ENCODE results near the gene TMEM63C.
A peak's percentile ranks its signal among the peaks of the same experiment; 100 is the strongest.

TMEM63C gene

DNA sequence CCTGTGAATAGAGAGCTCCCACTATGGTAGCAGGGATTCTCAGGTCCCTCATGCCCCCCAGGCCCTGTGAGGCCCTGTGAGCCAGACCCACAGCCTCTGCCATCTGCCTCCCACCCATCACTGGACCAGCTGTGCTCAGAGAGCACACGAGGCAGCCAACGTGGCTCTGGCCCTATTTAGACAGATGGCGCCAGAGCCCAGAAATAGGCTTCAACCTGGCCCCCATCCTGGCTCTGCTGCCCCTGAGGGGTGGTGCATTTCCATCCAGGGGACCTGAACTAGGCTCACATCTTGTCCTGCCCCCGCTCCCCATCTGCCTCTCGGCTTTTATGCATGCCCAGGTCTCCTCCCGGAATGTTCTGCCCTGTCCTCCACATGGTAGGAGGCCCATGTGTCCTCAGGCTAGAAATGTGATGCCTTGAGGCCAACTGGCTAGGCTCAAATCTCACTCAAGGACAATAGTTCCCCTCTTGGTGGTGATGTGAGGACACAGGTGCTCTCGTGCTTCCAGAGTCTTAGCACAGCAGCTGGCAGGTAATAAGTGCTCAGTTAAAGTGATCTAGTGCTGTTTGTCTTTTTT, 18.9 kb downstream of the TMEM63C start:
- no peak for DNase-seq

DNA sequence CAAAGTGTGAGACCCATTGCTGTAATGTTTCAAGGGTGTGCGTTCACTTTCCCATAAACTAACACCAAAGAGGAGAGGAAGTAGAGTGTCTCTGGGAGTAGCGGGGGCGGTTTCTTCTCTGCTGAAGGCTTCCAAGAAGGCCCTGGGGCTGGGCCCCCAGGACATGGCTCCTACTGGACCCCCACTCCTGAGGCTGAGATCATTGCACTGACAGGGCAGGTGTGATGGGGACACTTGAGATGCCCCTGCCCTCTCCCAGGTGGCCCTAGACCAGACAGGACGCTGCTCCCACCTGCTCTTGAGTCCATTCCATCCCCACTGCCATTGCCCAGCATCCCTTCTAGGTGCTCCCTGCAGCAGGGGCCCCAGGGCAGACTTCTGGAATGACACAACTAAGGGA, 20.1 kb downstream of the TMEM63C start:
- DNase-seq: no peak

GRCh38 chr14:77203611-77204458, 22.2 kb downstream of the TMEM63C start:
- no peak for DNase-seq

GRCh38 chr14:77204459-77204771, 22.8 kb downstream of the TMEM63C start:
- DNase-seq: no peak

- no peak for DNase-seq
Measured at GRCh38 chr14:77204907-77205306, 23.3 kb downstream of the TMEM63C start.

DNA sequence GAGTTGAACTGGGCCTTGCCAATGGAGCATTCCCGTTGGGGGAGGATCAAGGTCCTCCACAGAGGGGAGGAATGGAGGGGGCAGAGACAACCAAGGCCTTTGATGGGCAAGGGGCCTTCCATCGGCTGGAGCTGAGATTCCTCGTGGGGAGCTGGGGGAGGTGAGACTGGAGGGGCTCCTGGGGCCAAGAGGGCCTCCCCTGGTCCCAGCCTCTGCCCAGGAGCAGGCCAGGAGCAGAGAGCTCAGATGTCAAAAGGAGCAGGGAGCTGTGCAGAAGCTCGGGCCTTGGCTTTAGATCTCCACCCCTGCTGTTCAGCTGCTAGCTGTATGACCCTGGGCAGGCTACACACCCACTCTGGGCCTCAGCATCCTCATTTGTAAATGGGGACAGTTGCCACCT, 24.0 kb downstream of the TMEM63C start:
- DNase-seq: no peak

- no peak for DNase-seq
Measured at GRCh38 chr14:77206261-77206824, 24.7 kb downstream of the TMEM63C start.

GRCh38 chr14:77206877-77207389, 25.3 kb downstream of the TMEM63C start:
- no peak for DNase-seq

DNA sequence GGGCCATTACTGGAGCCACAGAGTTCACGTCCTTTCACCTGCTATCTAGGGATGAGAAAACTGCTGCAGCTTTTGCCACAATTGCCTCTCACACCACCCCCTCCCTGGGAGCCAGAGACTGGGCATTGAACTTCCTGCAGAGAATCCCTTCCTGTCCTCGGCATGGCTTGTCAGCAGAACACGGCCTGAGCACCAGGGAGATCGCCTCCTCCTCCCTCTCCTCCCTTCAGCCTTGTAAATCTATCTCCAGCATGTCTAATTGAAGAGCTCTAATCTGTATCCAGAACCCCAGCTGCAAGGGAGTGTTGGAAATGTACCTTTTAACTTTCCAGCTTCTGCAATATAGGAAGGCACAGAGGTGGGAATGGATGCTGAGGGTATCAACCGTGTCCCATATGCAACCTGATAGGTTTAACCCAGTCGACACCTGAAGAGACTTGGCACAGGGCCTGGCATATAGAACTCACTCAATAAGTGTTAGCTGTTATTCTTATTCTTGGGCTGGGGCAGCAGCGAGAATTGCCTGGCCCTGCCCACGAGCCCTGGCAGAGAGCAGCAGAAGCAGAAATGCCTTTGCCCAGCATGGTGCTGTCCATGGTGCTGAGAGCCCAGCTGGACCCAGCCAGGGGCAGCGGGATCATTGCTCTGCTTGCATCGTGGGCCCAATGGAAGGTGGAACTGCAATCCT, 26.8 kb downstream of the TMEM63C start:
- DNase-seq: peak; percentile 47

- DNase-seq: no peak
Measured at GRCh38 chr14:77208979-77209318, 27.4 kb downstream of the TMEM63C start.

DNA sequence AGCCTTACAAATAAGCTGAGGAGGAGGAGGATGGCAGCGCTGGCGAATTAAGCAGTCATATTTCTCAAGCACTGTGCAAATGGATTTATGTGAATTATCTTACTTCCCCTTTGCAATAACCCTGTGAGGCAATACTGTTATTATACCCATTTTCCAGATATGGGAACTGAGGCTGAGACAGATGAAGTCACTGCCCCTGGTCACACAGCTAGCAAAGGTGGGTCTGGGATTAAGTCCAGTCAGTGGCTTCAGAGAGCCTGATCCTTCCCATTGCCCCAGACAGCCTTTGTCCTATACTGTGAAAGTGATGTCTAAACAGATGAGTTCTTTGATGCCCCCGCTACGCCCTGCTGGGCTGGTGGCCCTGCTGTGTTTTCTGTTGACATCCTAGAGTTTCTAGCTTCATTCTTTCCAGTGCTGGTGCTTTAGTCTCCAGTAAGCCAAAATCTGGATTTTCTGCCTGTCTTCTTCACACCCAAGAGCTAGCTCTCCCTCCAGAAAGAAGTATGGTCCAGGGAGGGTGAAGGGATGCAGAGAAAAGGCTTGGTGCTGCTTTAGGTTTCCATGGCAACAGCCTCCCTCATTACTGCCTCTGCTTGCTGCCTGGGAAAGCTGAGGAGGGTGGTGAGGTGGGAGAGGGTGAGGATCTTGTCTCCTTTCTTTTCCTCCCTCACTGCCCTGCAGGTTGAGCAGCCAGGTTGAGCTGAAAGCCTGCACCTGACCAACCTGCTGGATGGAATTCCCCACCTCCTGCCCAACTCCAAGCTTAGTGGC, 30.7 kb downstream of the TMEM63C start:
- no peak for DNase-seq

- DNase-seq: no peak
Measured at GRCh38 chr14:77212943-77213678, 31.5 kb downstream of the TMEM63C start.

DNA sequence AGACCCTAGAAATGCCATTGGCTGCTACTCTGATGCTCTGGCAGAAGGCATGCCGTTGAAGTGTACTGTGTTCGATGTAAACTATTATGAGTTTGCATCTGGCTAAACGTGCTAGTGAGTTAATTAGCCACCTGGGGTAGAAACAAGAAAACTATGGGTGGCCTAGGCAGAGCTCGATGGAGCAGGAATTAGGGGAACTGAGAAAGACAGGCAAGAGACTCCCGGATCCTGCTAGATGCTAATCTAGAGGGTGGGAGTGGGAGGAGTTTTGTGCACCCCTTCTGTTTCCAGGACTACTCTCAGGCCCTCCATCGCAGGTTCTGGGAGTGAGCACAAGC, 32.0 kb downstream of the TMEM63C start:
- no peak for DNase-seq

DNA sequence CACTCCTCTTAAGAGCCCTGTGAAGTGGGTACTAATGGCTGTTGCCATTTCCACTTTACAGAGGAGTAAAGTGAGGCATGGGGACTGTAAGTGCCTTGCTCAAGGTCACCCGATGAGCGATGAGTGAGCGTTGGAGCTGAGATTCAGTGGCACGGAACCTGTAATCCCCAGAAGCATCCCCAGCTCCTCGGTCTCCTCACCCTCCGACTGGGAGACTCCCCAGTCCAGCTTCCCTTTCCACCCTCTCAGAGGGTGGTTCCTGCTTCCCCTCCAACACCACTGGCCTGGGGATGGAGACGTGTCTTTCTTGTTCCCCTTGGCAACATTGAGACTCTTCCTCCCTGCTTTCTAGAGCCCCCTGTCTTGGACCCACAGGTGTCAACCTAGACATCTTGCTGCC, 32.6 kb downstream of the TMEM63C start:
- no peak for DNase-seq

DNA sequence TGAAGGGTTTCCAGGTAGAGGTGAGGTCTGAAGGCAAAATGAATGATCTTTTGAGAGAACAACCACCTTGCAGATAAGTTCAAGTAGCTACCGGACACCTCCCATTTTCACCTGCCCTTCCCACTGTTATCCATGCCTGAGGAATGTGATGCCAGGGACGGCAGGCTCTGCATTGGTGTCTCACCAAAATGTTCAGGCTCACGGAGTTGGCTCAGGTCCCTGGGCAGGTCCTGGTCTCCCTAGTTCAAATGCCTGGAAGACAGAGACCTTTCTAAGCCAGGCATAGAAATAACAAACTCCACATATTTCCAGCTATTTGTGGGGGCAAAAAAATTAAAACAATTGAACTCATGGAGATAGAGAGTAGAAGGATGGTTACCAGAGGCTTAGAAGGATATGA, 36.0 kb downstream of the TMEM63C start:
- no peak for DNase-seq

DNA sequence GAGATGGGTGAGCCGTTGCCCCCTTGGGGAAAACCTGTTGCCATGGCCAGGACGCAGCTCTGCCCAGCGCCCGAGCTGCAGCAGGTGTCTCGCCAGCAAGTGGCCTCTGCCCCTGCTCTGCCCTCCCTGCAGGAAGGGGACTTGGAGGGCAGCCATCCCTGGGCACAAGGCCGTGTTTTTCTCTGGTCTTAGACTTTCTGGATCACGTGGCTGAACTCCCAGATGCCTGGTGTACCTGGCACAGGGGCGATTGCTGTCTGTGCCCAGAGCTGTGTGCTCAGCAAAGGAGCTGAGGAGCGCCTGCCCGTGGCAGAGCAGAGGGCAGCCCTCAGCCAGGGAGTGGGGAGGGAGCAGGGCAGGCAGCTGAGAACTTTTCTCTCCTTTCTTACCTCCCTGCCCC, 38.0 kb downstream of the TMEM63C start:
- no peak for DNase-seq

- DNase-seq: no peak
Measured at GRCh38 chr14:77220246-77221017, 38.8 kb downstream of the TMEM63C start.

- DNase-seq: no peak
Measured at GRCh38 chr14:77221241-77221871, 39.8 kb downstream of the TMEM63C start.

DNA sequence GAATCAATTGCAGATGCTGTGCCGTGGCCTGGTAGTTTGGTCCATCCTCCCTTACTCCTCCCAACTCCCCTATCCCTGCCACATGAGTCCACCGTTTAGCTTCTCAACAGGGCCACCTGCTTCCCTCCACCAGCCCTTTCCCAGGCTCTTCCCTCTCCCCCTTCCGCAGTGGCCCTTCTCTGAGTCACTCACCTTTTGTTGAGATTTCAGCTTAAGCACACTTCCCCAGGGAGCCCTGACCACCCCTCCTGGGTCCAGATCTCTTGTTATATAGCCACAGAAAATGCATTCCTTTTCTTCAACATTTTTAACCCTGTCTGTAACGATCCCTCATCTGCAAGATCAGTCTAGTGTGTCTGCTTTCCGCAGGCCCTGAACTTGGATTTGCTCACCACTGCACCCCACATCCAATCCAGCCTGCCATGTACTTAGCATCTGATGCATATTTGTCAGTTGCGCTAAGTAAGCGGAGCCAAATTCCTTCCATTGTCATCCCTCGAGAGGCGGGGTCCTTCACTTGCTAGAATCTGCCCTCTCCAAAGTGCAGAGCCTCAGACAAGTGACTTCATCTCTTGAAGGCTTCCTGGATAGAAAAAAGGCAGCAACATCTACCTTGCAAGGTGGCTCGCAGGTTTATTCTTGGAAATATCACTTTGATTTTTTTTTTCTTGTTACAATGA, 41.1 kb downstream of the TMEM63C start:
- DNase-seq: no peak

- DNase-seq: no peak
Measured at GRCh38 chr14:77224212-77224611, 42.6 kb downstream of the TMEM63C start.

GRCh38 chr14:77225254-77225653, 43.7 kb downstream of the TMEM63C start:
- DNase-seq: no peak
